Measurements from ENCODE around the gene FIP1L1. TPM values are rescaled to one million over a fixed set of nuclear protein-coding genes. Genes with fewer than 3 reads are reported as not detected.

The FIP1L1 gene
- polyA plus RNA-seq, 1 donor from 2014 or later = 89.0 TPM

DNA sequence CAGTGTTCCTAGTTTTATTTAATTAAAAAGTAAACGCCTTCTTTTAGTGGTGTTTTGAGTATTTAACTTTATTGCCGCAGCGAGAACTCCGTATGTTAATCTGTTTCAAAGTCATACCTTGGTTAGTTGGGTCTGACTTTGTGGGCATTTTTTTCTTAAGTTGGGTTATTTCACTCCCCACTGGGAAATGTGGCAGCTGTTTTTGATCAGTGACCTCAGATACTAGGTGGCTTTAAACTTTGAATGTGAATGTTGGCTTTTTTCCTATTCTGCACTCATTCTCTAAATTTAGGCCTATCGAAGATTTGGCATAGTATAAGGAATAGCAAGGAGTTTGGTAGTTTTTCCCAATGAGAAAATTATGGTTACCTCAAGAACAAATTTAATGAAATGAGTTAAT is 85.9 kb downstream of the FIP1L1 start:
- Histone ChIP-seq H3K36me3 (ENCODE audit: insufficient read depth, low read length) (peaks cover 10% of the 10 kb centered on the region), H2AFZ (ENCODE audit: low read depth, low read length) (no peak overlapping the region), H4K20me1 (ENCODE audit: insufficient read depth) (no peaks in the 10 kb centered on the region), H3K9me2 (ENCODE audit: insufficient read depth, low read length) (no peaks in the 10 kb centered on the region), H3F3A (ENCODE audit: insufficient read depth, low read length, poor library complexity, severe bottlenecking) (no peaks in the 10 kb centered on the region), H3K9me3 (ENCODE audit: low read length) (no peaks in the 10 kb centered on the region), H3K4me2 (ENCODE audit: low read length) (no peak overlapping the region), H3K27ac (ENCODE audit: low read length) (no peak overlapping the region), H3K27me3 (ENCODE audit: insufficient read depth, low read depth, low read length) (no peaks in the 10 kb centered on the region), H3K79me2 (replicated peaks; ENCODE audit: insufficient read depth, low read length) (no peaks in the 10 kb centered on the region), H3K4me3 (ENCODE audit: low read length) (no peak overlapping the region), H3K9ac (ENCODE audit: low read length) (no peak overlapping the region)
- TF ChIP-seq EP300 (conservative IDR thresholded peaks at IDR 0.05; ENCODE audit: poor library complexity, severe bottlenecking) = no peak
- TF ChIP-seq MXI1 (conservative IDR thresholded peaks at IDR 0.05; ENCODE audit: poor library complexity, severe bottlenecking) = no peak
- TF ChIP-seq SMC3 (conservative IDR thresholded peaks at IDR 0.05; ENCODE audit: poor library complexity) = no peak
- TF ChIP-seq RAD21 (conservative IDR thresholded peaks at IDR 0.05) = no peak
- TF ChIP-seq EZH2 (IDR thresholded peaks at IDR 0.05; ENCODE audit: borderline replicate concordance, insufficient read depth, low read length, poor library complexity, severe bottlenecking) = no peak
- TF ChIP-seq, protein P1, sequence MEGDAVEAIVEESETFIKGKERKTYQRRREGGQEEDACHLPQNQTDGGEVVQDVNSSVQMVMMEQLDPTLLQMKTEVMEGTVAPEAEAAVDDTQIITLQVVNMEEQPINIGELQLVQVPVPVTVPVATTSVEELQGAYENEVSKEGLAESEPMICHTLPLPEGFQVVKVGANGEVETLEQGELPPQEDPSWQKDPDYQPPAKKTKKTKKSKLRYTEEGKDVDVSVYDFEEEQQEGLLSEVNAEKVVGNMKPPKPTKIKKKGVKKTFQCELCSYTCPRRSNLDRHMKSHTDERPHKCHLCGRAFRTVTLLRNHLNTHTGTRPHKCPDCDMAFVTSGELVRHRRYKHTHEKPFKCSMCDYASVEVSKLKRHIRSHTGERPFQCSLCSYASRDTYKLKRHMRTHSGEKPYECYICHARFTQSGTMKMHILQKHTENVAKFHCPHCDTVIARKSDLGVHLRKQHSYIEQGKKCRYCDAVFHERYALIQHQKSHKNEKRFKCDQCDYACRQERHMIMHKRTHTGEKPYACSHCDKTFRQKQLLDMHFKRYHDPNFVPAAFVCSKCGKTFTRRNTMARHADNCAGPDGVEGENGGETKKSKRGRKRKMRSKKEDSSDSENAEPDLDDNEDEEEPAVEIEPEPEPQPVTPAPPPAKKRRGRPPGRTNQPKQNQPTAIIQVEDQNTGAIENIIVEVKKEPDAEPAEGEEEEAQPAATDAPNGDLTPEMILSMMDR (IDR thresholded peaks at IDR 0.05; ENCODE audit: poor library complexity, severe bottlenecking) = no peak
- TF ChIP-seq TAF1 (IDR thresholded peaks at IDR 0.05; ENCODE audit: low read depth) = no peak
- TF ChIP-seq, protein P2, sequence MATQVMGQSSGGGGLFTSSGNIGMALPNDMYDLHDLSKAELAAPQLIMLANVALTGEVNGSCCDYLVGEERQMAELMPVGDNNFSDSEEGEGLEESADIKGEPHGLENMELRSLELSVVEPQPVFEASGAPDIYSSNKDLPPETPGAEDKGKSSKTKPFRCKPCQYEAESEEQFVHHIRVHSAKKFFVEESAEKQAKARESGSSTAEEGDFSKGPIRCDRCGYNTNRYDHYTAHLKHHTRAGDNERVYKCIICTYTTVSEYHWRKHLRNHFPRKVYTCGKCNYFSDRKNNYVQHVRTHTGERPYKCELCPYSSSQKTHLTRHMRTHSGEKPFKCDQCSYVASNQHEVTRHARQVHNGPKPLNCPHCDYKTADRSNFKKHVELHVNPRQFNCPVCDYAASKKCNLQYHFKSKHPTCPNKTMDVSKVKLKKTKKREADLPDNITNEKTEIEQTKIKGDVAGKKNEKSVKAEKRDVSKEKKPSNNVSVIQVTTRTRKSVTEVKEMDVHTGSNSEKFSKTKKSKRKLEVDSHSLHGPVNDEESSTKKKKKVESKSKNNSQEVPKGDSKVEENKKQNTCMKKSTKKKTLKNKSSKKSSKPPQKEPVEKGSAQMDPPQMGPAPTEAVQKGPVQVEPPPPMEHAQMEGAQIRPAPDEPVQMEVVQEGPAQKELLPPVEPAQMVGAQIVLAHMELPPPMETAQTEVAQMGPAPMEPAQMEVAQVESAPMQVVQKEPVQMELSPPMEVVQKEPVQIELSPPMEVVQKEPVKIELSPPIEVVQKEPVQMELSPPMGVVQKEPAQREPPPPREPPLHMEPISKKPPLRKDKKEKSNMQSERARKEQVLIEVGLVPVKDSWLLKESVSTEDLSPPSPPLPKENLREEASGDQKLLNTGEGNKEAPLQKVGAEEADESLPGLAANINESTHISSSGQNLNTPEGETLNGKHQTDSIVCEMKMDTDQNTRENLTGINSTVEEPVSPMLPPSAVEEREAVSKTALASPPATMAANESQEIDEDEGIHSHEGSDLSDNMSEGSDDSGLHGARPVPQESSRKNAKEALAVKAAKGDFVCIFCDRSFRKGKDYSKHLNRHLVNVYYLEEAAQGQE (IDR thresholded peaks at IDR 0.05; ENCODE audit: borderline replicate concordance) = no peak

DNA sequence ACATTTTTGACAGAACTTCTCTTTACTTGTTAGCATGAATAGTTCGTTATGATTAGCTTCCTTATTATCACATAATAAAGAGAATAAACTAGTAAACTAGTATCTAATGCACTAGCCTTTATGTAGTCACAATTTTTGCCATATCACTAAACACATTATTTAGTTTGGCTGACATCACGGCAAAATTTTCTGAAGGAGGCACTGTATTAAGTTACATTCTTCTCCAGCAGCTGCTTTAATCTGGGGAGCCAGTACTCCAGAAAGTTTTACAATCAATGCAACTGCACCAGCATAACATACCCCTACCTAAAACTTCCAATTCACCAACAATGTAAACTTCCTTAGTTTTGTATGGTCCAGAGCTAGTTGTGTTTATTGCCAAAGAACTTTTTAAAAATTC is 87.8 kb downstream of the FIP1L1 start:
- H3K9me3 ChIP-seq (ENCODE audit: low read length) = no peaks in the 10 kb centered on the region
- no peak overlapping the region for H2AFZ ChIP-seq (ENCODE audit: low read depth, low read length)
- H3K4me2 ChIP-seq (ENCODE audit: low read length) = no peak overlapping the region
- H3K27me3 ChIP-seq (ENCODE audit: insufficient read depth, low read depth, low read length) = no peaks in the 10 kb centered on the region
- H3F3A ChIP-seq (ENCODE audit: insufficient read depth, low read length, poor library complexity, severe bottlenecking) = no peaks in the 10 kb centered on the region
- H3K4me3 ChIP-seq (ENCODE audit: low read length) = no peak overlapping the region
- H3K36me3 ChIP-seq (ENCODE audit: insufficient read depth, low read length) = peaks cover 10% of the 10 kb centered on the region
- H4K20me1 ChIP-seq (ENCODE audit: insufficient read depth) = no peaks in the 10 kb centered on the region
- no peaks in the 10 kb centered on the region for H3K9me2 ChIP-seq (ENCODE audit: insufficient read depth, low read length)
- no peak overlapping the region for H3K9ac ChIP-seq (ENCODE audit: low read length)
- TF ChIP-seq EP300 (conservative IDR thresholded peaks at IDR 0.05; ENCODE audit: poor library complexity, severe bottlenecking) (no peak), TAF1 (IDR thresholded peaks at IDR 0.05; ENCODE audit: low read depth) (no peak), EZH2 (IDR thresholded peaks at IDR 0.05; ENCODE audit: borderline replicate concordance, insufficient read depth, low read length, poor library complexity, severe bottlenecking) (no peak), POLR2AphosphoS5 (IDR thresholded peaks at IDR 0.05) (no peak), RAD21 (conservative IDR thresholded peaks at IDR 0.05) (no peak), MXI1 (conservative IDR thresholded peaks at IDR 0.05; ENCODE audit: poor library complexity, severe bottlenecking) (no peak)
- H3K27ac ChIP-seq (ENCODE audit: low read length) = no peak overlapping the region
- H3K79me2 ChIP-seq (replicated peaks; ENCODE audit: insufficient read depth, low read length) = no peaks in the 10 kb centered on the region
